ENCODE data around the gene ALDH1B1. TPM values are rescaled to one million over a fixed set of nuclear protein-coding genes. Genes with fewer than 3 reads are reported as not detected.

The ALDH1B1 gene
- polyA plus RNA-seq, 1 of the 3 experiments (the other 2 are of a cell fraction) = 16.5 TPM

DNA sequence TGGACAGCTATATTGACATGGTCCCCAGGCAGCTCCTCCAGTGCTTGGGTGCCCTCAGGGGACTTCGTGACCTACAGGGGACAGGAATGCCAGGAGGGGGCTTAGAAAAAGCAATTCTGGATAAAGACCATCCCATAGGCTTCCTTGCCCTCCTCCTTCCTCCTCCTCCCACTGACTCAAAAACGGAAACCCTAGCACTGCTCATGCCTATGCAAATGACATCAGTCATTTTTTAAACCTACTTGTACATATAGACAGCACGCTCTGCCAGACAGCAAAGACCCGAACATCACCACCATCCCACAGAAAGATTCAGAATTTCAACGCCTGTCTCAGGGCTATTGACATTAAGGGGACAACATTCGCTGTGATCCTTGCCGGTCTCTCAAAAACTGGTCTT is 20.8 kb downstream of the ALDH1B1 start:
- no peak overlapping the region for H3K4me3 ChIP-seq (ENCODE audit: low read depth in 2 of 2, low read length in 1 of 2)
- H3K9ac ChIP-seq = no peak overlapping the region
- H3K79me2 ChIP-seq (ENCODE audit: insufficient read depth) = no peaks in the 10 kb centered on the region
- 34% methylated on average over 6 of the region's 7 CpGs for WGBS (ENCODE audit: low lambda C conversion rate)
- H4K20me1 ChIP-seq (ENCODE audit: insufficient read depth) = no peaks in the 10 kb centered on the region
- CTCF ChIA-PET = no interaction called here
- no peaks in the 10 kb centered on the region for H3K9me3 ChIP-seq
- H3K27ac ChIP-seq (ENCODE audit: low read depth in 2 of 2, low read length in 1 of 2) = no peak overlapping the region
- H3K9me2 ChIP-seq = no peaks in the 10 kb centered on the region
- peaks cover 17% of the 10 kb centered on the region for H3K27me3 ChIP-seq (ENCODE audit: insufficient read depth)
- no peak overlapping the region for H2AFZ ChIP-seq (ENCODE audit: low read depth)
- TF ChIP-seq EZH2phosphoT487 (IDR thresholded peaks at IDR 0.05; ENCODE audit: borderline replicate concordance, low read depth) (no peak), MXI1 (IDR thresholded peaks at IDR 0.05; ENCODE audit: low read depth, low read length) (no peak), POLR2AphosphoS5 (IDR thresholded peaks at IDR 0.05; ENCODE audit: low read depth, low read length) (no peak), JUND (IDR thresholded peaks at IDR 0.05) (no peak), YY1 (IDR thresholded peaks at IDR 0.05; ENCODE audit: low read depth) (no peak)
- TF ChIP-seq, protein P1, sequence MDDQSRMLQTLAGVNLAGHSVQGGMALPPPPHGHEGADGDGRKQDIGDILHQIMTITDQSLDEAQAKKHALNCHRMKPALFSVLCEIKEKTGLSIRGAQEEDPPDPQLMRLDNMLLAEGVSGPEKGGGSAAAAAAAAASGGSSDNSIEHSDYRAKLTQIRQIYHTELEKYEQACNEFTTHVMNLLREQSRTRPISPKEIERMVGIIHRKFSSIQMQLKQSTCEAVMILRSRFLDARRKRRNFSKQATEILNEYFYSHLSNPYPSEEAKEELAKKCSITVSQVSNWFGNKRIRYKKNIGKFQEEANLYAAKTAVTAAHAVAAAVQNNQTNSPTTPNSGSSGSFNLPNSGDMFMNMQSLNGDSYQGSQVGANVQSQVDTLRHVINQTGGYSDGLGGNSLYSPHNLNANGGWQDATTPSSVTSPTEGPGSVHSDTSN (IDR thresholded peaks at IDR 0.05) = no peak
- TF ChIP-seq, protein P2, sequence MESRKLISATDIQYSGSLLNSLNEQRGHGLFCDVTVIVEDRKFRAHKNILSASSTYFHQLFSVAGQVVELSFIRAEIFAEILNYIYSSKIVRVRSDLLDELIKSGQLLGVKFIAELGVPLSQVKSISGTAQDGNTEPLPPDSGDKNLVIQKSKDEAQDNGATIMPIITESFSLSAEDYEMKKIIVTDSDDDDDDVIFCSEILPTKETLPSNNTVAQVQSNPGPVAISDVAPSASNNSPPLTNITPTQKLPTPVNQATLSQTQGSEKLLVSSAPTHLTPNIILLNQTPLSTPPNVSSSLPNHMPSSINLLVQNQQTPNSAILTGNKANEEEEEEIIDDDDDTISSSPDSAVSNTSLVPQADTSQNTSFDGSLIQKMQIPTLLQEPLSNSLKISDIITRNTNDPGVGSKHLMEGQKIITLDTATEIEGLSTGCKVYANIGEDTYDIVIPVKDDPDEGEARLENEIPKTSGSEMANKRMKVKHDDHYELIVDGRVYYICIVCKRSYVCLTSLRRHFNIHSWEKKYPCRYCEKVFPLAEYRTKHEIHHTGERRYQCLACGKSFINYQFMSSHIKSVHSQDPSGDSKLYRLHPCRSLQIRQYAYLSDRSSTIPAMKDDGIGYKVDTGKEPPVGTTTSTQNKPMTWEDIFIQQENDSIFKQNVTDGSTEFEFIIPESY (IDR thresholded peaks at IDR 0.05; ENCODE audit: borderline replicate concordance, low read depth) = no peak
- TF ChIP-seq, protein P3, sequence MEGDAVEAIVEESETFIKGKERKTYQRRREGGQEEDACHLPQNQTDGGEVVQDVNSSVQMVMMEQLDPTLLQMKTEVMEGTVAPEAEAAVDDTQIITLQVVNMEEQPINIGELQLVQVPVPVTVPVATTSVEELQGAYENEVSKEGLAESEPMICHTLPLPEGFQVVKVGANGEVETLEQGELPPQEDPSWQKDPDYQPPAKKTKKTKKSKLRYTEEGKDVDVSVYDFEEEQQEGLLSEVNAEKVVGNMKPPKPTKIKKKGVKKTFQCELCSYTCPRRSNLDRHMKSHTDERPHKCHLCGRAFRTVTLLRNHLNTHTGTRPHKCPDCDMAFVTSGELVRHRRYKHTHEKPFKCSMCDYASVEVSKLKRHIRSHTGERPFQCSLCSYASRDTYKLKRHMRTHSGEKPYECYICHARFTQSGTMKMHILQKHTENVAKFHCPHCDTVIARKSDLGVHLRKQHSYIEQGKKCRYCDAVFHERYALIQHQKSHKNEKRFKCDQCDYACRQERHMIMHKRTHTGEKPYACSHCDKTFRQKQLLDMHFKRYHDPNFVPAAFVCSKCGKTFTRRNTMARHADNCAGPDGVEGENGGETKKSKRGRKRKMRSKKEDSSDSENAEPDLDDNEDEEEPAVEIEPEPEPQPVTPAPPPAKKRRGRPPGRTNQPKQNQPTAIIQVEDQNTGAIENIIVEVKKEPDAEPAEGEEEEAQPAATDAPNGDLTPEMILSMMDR (IDR thresholded peaks at IDR 0.05) = no peak
- TF ChIP-seq, protein P4, sequence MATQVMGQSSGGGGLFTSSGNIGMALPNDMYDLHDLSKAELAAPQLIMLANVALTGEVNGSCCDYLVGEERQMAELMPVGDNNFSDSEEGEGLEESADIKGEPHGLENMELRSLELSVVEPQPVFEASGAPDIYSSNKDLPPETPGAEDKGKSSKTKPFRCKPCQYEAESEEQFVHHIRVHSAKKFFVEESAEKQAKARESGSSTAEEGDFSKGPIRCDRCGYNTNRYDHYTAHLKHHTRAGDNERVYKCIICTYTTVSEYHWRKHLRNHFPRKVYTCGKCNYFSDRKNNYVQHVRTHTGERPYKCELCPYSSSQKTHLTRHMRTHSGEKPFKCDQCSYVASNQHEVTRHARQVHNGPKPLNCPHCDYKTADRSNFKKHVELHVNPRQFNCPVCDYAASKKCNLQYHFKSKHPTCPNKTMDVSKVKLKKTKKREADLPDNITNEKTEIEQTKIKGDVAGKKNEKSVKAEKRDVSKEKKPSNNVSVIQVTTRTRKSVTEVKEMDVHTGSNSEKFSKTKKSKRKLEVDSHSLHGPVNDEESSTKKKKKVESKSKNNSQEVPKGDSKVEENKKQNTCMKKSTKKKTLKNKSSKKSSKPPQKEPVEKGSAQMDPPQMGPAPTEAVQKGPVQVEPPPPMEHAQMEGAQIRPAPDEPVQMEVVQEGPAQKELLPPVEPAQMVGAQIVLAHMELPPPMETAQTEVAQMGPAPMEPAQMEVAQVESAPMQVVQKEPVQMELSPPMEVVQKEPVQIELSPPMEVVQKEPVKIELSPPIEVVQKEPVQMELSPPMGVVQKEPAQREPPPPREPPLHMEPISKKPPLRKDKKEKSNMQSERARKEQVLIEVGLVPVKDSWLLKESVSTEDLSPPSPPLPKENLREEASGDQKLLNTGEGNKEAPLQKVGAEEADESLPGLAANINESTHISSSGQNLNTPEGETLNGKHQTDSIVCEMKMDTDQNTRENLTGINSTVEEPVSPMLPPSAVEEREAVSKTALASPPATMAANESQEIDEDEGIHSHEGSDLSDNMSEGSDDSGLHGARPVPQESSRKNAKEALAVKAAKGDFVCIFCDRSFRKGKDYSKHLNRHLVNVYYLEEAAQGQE (IDR thresholded peaks at IDR 0.05; ENCODE audit: low read depth, low read length) = no peak
- H3K4me1 ChIP-seq (ENCODE audit: control insufficient read depth in 1 of 2, insufficient read depth in 2 of 2, low read depth in 1 of 2, low read length in 1 of 2) = peaks cover 0 to 25% of the 10 kb centered on the region in 2 experiments; a peak in 1 of 4 replicates
- POLR2A ChIA-PET = no interaction called here
- no peak overlapping the region for H3K4me2 ChIP-seq
- no peak for DNase-seq
- H3K36me3 ChIP-seq (replicated peaks in 1 of 2; ENCODE audit: control insufficient read depth in 1 of 2, insufficient read depth in 2 of 2, low read length in 1 of 2) = peaks cover 0 to 3% of the 10 kb centered on the region in 2 experiments
- no peaks in the 10 kb centered on the region for H3F3A ChIP-seq (replicated peaks; ENCODE audit: insufficient read depth)
